IMR-90 (cell line): ENCODE results near the gene TMEM45A.

Source experiments
- BHLHE40 ChIP-seq: fragments of 150-350 bp; IDR thresholded peaks from 2 replicates; pipeline ENCODE4 v1.6.1; 2016; ENCODE audit warnings: mild to moderate bottlenecking, low read depth, low read length
- CEBPB ChIP-seq: IDR thresholded peaks from 2 replicates; pipeline ENCODE4 v1.6.1; 2012; ENCODE audit warnings: low read depth, low read length, improper control_type of control experiment
- CTCF ChIP-seq: conservative IDR thresholded peaks from 2 replicates; pipeline ENCODE4 v1.5.1; 2012; ENCODE audit warnings: mild to moderate bottlenecking, low read depth, low read length, improper control_type of control experiment
- FOS ChIP-seq: fragments of 150-350 bp; IDR thresholded peaks from 2 replicates; pipeline ENCODE4 v1.6.1; 2016; ENCODE audit warnings: low read depth, low read length
- MAFK ChIP-seq: IDR thresholded peaks from 2 replicates; pipeline ENCODE4 v1.6.1; 2012; ENCODE audit warnings: low read depth, low read length, improper control_type of control experiment
- MXI1 ChIP-seq: IDR thresholded peaks from 2 replicates; pipeline ENCODE4 v1.6.1; 2012; ENCODE audit warnings: low read depth, mild to moderate bottlenecking, low read length, moderate library complexity, borderline replicate concordance
- POLR2A ChIP-seq: IDR thresholded peaks from 2 replicates; pipeline ENCODE4 v1.6.1; 2012; ENCODE audit warnings: mild to moderate bottlenecking, low read depth, low read length
- RAD21 ChIP-seq: IDR thresholded peaks from 2 replicates; pipeline ENCODE4 v1.6.1; 2012; ENCODE audit warnings: low read length, improper control_type of control experiment
- RCOR1 ChIP-seq: IDR thresholded peaks from 2 replicates; pipeline ENCODE4 v1.6.1; 2012; ENCODE audit warnings: mild to moderate bottlenecking, low read length, improper control_type of control experiment; ENCODE audit not compliant: insufficient replicate concordance
- RFX5 ChIP-seq: IDR thresholded peaks from 2 replicates; pipeline ENCODE4 v1.8.0; 2012; ENCODE audit warnings: low read depth, mild to moderate bottlenecking, low read length, moderate library complexity
- SMC3 ChIP-seq: fragments of 150-350 bp; IDR thresholded peaks from 2 replicates; pipeline ENCODE4 v1.6.1; 2016; ENCODE audit warnings: low read depth, mild to moderate bottlenecking, antibody characterized with exemption, low read length, moderate library complexity
- USF2 ChIP-seq: fragments of 150-350 bp; IDR thresholded peaks from 2 replicates; pipeline ENCODE4 v1.6.1; 2017; ENCODE audit warnings: mild to moderate bottlenecking, antibody characterized with exemption, low read length, low read depth

GRCh38 chr3:100518244-100518643 lies 25.8 kb downstream of the TMEM45A start:
- TF ChIP-seq CTCF (no peak), MAFK (no peak), POLR2A (no peak), RCOR1 (no peak), SMC3 (no peak), RFX5 (no peak), RAD21 (no peak), CEBPB (no peak), MXI1 (no peak), BHLHE40 (no peak), FOS (no peak), USF2 (no peak)
